Thyroid gland (tissue), 4 donors: ENCODE data around the gene NAALADL2. TPM values are rescaled to one million over a fixed set of nuclear protein-coding genes. Genes with fewer than 3 reads are reported as not detected.

Source experiments
- DNase-seq, 2 donors: peaks; one replicate each; pipeline ENCODE4 v3.0.0-alpha.2; 2019
- H3K27ac ChIP-seq, 3 donors: fragments of 200-600 bp; sonication (generic); 1 replicate in 2 of 3; 2 replicates in 1 of 3; pipeline ENCODE4 v1.5.1; 2016 to 2019; ENCODE audit warnings: mild to moderate bottlenecking in 1 of 3, moderate library complexity in 1 of 3
- H3K27me3 ChIP-seq: fragments of 200-600 bp; sonication (generic); one replicate; pipeline ENCODE4 v1.5.1; 2019
- H3K36me3 ChIP-seq, 2 donors: fragments of 200-600 bp; sonication (generic); one replicate each; pipeline ENCODE4 v1.5.1; 2016 to 2019
- H3K4me1 ChIP-seq, 2 donors: fragments of 200-600 bp; sonication (generic); one replicate each; pipeline ENCODE4 v1.5.1; 2017 to 2019
- H3K4me3 ChIP-seq, 3 donors: fragments of 200-600 bp; sonication (generic); replicated peaks in 1 of 3; 1 replicate in 2 of 3; 2 replicates in 1 of 3; pipeline ENCODE4 v1.5.1; 2016; ENCODE audit warnings: mild to moderate bottlenecking in 1 of 3
- H3K9me3 ChIP-seq: fragments of 200-600 bp; sonication (generic); one replicate; pipeline ENCODE4 v1.5.1; 2017
- CTCF ChIP-seq, 6 experiments: fragments of 200-600 bp in 3 of 6; fragments of 450-650 bp in 3 of 6; sonication (generic) in 3 of 6; IDR thresholded peaks; one replicate each; pipeline ENCODE4 v1.5.1; 2016 to 2019; ENCODE audit warnings: antibody characterized with exemption in 6 of 6, mild to moderate bottlenecking in 2 of 6, inconsistent platforms in 1 of 6, moderate library complexity in 1 of 6
- POLR2A ChIP-seq, 2 donors: fragments of 450-650 bp; IDR thresholded peaks; one replicate each; pipeline ENCODE4 v1.6.1; 2017; ENCODE audit warnings: antibody characterized with exemption in 2 of 2, mild to moderate bottlenecking in 2 of 2, moderate library complexity in 1 of 2
- WGBS, 2 donors: methylation state at CpG; one replicate each; pipeline ENCODE4 v1.1.5; 2017; 5-methylcytosine and 5-hydroxymethylcytosine counted together
- intact Hi-C: fragments of 100-400 bp; cut with DNase I; formaldehyde crosslinking; loops from one replicate; pipeline ENCODE4 v1.15.1; 2023
- total RNA-seq, 4 donors: library from RNA; depleted of rRNA; stranded (reverse); fragments of >200 nt; gene quantifications; one replicate each; pipeline ENCODE4 v1.2.3, GENCODE V29; 2016

The NAALADL2 gene
- total RNA-seq, 4 donors from 2014 or later: 7.6 to 14.7 (median 9.0) TPM

- intact Hi-C loops: no loop called here
- H3K4me3 ChIP-seq: no peak overlapping the region
- H3K27ac ChIP-seq: no peak overlapping the region
- TF ChIP-seq POLR2A (IDR thresholded peaks at IDR 0.05) (no peak), CTCF (IDR thresholded peaks at IDR 0.05) (no peak)
- DNase-seq: peak in 1 of 2 donors; percentile 2
- no peaks in the 10 kb centered on the region for H3K9me3 ChIP-seq
- no peaks in the 10 kb centered on the region for H3K4me1 ChIP-seq
- no peaks in the 10 kb centered on the region for H3K27me3 ChIP-seq
- H3K36me3 ChIP-seq: no peaks in the 10 kb centered on the region
- WGBS, 2 donors: 83 to 92% methylated on average over 6 of the region's 6 CpGs
Observed at GRCh38 chr3:175224051-175224450, 364.9 kb downstream of the NAALADL2 start.

- Histone ChIP-seq H3K4me3 (no peak overlapping the region), H3K27ac (no peak overlapping the region), H3K4me1 (no peaks in the 10 kb centered on the region), H3K27me3 (no peaks in the 10 kb centered on the region), H3K9me3 (no peaks in the 10 kb centered on the region), H3K36me3 (no peaks in the 10 kb centered on the region)
- WGBS, 2 donors: 84 to 89% methylated on average over 3 of the region's 3 CpGs
- intact Hi-C loops: no loop called here
- TF ChIP-seq POLR2A (IDR thresholded peaks at IDR 0.05) (no peak), CTCF (IDR thresholded peaks at IDR 0.05) (no peak)
- no peak for DNase-seq
Observed at GRCh38 chr3:175226444-175226843, 367.3 kb downstream of the NAALADL2 start.

- Histone ChIP-seq H3K4me1 (no peaks in the 10 kb centered on the region), H3K27me3 (no peaks in the 10 kb centered on the region), H3K27ac (no peak overlapping the region), H3K36me3 (no peaks in the 10 kb centered on the region), H3K4me3 (no peak overlapping the region), H3K9me3 (no peaks in the 10 kb centered on the region)
- 72 to 76% methylated on average over 3 of the region's 3 CpGs for WGBS, 2 donors
- DNase-seq: no peak
- TF ChIP-seq CTCF (IDR thresholded peaks at IDR 0.05) (no peak), POLR2A (IDR thresholded peaks at IDR 0.05) (no peak)
- intact Hi-C loops: no loop called here
Observed at GRCh38 chr3:175227126-175227525, 368.0 kb downstream of the NAALADL2 start.

GRCh38 chr3:175233957-175234940 is 375.1 kb downstream of the NAALADL2 start:
- Histone ChIP-seq H3K4me1 (no peaks in the 10 kb centered on the region), H3K27ac (no peak overlapping the region), H3K9me3 (no peaks in the 10 kb centered on the region), H3K4me3 (no peak overlapping the region), H3K36me3 (no peaks in the 10 kb centered on the region), H3K27me3 (no peaks in the 10 kb centered on the region)
- intact Hi-C loops: no loop called here
- DNase-seq: no peak
- WGBS, 2 donors: 93% methylated on average over 3 of the region's 3 CpGs
- TF ChIP-seq POLR2A (IDR thresholded peaks at IDR 0.05) (no peak), CTCF (IDR thresholded peaks at IDR 0.05) (no peak)

GRCh38 chr3:175238801-175239200 is 379.7 kb downstream of the NAALADL2 start:
- Histone ChIP-seq H3K36me3 (no peaks in the 10 kb centered on the region), H3K27ac (no peak overlapping the region), H3K4me3 (no peak overlapping the region), H3K9me3 (no peaks in the 10 kb centered on the region), H3K27me3 (no peaks in the 10 kb centered on the region), H3K4me1 (no peaks in the 10 kb centered on the region)
- intact Hi-C loops: no loop called here
- no peak for DNase-seq
- 51 to 54% methylated on average over 3 of the region's 3 CpGs for WGBS, 2 donors
- TF ChIP-seq POLR2A (IDR thresholded peaks at IDR 0.05) (no peak), CTCF (IDR thresholded peaks at IDR 0.05) (no peak)
